NCI-H1092 (cell line): Measurements from ENCODE around the gene R3HCC1L.

Experiments used
- DNase-seq: peaks from one replicate; lab custom pipeline; 2025; lab: John Stamatoyannopoulos, UW

Gene R3HCC1L

GRCh38 chr10:98134431-98135221 lies at the start of gene R3HCC1L:
R3HCC1L (plus strand) TSS chr10:98134657; CDS start chr10:98208115, 73,458 bp downstream.
- peak; percentile 63 for DNase-seq

- DNase-seq = no peak
Observed at GRCh38 chr10:98085238-98085637, 49.2 kb upstream of the R3HCC1L start.

- DNase-seq = peak; percentile 57
Observed at GRCh38 chr10:98086837-98087708, 47.4 kb upstream of the R3HCC1L start.

- peak; percentile 71 for DNase-seq
Observed at GRCh38 chr10:98088186-98088971, 46.1 kb upstream of the R3HCC1L start.

- no peak for DNase-seq
Observed at GRCh38 chr10:98090822-98091221, 43.6 kb upstream of the R3HCC1L start.

- DNase-seq = no peak
Observed at GRCh38 chr10:98096316-98096715, 38.1 kb upstream of the R3HCC1L start.

GRCh38 chr10:98096731-98097130 lies 37.7 kb upstream of the R3HCC1L start:
- DNase-seq = no peak

GRCh38 chr10:98097175-98097574 lies 37.3 kb upstream of the R3HCC1L start:
- DNase-seq = no peak

- no peak for DNase-seq
Observed at GRCh38 chr10:98097616-98098015, 36.8 kb upstream of the R3HCC1L start.

GRCh38 chr10:98098247-98098646 lies 36.2 kb upstream of the R3HCC1L start:
- no peak for DNase-seq

GRCh38 chr10:98100476-98100875 lies 34.0 kb upstream of the R3HCC1L start:
- no peak for DNase-seq

GRCh38 chr10:98101366-98101765 lies 33.1 kb upstream of the R3HCC1L start:
- no peak for DNase-seq

GRCh38 chr10:98104125-98104524 lies 30.3 kb upstream of the R3HCC1L start:
- no peak for DNase-seq

- DNase-seq = no peak
Observed at GRCh38 chr10:98106531-98106930, 27.9 kb upstream of the R3HCC1L start.

- DNase-seq = no peak
Observed at GRCh38 chr10:98107644-98108430, 26.6 kb upstream of the R3HCC1L start.

GRCh38 chr10:98110356-98110755 lies 24.1 kb upstream of the R3HCC1L start:
- DNase-seq = no peak

GRCh38 chr10:98115031-98115787 lies 19.2 kb upstream of the R3HCC1L start:
- no peak for DNase-seq

- no peak for DNase-seq
Observed at GRCh38 chr10:98119891-98120290, 14.6 kb upstream of the R3HCC1L start.

GRCh38 chr10:98125940-98126631 lies 8.4 kb upstream of the R3HCC1L start:
- DNase-seq = no peak

- no peak for DNase-seq
Observed at GRCh38 chr10:98128802-98129201, 5.7 kb upstream of the R3HCC1L start.
